Suppressor macrophage (primary cell): ENCODE measurements around the gene SOCS1.
A peak's percentile ranks its signal among the peaks of the same experiment; 100 is the strongest.

ENCODE experiments used
- DNase-seq, 4 experiments: peaks; one replicate each; pipeline ENCODE4 v3.0.0-alpha.2; 2020 to 2022

SOCS1 gene

DNA sequence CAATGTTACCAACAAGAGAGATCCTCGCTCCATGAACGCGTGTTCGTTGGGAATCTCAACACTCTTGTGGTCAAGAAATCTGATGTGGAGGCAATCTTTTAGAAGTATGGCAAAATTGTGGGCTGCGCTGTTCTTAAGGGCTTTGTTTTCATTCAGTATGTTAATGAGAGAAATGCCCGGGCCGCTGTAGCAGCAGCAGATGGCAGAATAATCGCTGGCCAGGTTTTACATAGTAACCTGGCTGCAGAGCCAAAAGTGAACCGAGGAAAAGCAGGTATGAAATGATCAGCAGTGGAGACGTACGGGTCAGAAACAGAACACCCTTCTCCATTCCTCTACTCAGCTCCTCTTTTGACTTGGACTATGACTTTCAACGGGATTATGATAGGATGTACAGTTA, 13.3 kb downstream of the SOCS1 start:
- no peak for DNase-seq

- no peak for DNase-seq
Observed at GRCh38 chr16:11241480-11242204, 14.4 kb downstream of the SOCS1 start.

DNA sequence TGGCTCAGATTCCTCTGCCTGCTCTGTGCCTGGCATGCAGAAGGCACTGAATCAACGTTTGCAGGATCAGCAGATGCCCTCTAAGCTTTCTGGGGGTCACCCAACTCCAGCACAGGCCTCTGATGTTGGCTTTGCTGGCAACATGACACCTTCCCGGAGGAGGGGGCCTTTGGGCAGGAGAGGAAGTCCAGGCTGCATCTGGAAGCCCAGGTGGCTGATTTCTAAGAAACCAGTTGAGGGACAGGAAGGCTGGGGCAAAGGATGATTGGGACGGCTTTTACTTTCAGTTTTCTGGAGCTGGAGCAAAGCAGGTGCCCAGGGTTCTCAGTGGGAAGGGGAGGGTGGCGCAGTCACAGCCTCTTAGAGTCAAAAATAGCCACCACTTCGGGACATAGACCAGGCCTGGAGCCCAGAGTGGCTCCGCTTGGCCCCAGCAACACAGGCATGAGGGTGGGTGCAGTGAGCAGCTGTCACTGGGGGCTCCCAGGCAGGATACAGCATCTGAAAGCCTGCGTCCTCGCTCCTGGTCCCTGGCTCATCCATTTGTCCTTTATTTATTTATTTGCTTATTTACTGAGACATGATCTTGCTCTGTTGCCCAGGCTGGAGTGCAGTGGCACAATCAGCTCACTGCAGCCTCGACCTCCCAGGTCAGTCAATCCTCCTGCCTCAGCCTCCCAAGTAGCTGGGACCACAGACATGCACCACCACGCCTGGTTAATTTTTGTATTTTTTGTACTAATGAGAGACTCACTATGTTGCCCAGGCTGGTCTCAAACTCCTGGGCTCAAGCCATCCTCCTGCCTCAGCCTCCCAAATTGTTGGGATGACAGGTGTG, 15.1 kb downstream of the SOCS1 start:
- no peak for DNase-seq

DNA sequence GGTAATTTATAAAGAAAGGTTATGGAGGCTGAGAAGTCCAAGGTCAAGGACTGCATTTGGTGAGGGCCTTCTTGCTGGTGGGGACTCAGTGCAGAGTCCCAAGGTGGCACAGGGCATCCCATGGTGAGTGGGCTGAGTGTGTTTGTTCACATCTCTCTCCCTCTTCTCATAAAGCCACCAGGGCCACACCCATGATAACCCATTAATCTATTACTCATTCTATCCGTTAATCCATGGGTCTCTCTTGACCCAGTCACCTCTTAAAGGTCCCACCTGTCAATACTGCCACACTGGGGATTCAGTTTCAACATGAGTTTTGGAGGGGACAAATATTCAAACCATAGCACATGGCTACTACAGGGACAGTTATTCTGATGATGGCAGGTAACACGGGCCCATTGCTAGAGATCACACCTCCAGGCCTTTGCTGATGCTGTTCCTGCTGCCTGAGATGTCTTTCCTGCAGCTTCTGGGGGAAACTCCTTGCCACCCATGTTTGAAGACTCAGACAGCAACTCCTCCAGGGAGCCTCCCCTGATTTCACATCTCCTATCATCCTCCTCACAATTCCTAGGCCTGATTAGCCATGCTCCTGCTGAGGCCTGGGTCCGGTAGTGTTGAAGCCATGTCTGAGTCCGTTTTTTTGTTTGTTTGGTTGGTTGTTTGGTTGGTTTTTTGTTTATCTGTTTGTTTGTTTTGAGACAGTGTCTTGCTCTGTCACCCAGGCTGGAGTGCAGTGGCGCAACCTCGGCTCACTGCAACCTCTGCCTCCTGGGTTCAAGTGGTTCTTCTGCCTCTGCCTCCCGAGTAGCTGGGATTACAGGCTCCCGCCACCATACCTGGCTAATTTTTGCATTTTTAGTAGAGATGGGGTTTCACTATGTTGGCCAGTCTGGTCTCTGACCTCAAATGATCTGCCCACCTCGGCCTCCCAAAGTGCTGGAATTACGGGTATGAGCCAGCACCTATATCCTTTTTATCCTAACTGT, 16.1 kb downstream of the SOCS1 start:
- DNase-seq, result no peak

DNA sequence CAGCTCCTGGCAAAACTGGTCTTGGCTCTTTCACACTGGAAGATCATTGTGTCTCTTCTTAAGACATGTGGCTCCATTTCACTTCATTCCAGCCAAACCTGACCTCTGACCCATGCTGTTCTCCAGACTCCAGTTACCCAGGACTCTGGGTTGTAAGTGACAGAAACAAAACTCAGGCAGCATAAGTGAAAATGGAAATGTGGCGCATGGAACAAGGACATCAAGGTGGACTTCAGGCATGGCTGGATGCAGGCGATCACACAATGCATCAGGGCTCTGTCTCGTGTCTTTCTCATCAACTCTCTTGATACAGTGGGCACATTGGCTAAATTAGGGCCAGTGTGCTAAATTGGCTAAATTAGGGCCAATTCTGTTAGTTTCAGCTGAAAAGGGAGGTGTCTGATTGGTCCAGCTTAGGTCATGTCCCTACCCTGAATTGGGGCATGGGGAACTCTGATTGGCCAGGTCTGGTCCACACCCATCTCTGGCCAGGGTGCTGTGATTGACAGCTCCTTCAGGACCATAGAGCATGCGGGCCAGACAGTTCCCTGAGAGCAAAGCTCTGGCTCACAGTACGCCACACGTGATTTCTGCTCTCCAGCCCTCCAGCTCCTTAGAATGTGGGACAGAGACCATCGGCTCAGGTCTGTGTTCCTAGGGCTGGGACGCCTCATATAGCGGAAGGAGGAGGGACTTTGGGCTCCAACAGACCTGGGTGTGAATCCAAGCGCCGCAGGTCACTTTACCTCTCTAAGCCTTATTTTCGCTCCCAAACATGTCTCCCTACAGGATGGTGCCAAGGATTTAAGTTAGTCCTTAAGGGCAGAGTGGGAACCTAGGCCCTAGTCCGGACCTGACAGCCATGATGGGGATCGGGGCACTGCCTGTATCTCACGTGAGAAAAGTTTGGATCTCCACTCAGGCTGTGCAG, 17.5 kb downstream of the SOCS1 start:
- no peak for DNase-seq

DNA sequence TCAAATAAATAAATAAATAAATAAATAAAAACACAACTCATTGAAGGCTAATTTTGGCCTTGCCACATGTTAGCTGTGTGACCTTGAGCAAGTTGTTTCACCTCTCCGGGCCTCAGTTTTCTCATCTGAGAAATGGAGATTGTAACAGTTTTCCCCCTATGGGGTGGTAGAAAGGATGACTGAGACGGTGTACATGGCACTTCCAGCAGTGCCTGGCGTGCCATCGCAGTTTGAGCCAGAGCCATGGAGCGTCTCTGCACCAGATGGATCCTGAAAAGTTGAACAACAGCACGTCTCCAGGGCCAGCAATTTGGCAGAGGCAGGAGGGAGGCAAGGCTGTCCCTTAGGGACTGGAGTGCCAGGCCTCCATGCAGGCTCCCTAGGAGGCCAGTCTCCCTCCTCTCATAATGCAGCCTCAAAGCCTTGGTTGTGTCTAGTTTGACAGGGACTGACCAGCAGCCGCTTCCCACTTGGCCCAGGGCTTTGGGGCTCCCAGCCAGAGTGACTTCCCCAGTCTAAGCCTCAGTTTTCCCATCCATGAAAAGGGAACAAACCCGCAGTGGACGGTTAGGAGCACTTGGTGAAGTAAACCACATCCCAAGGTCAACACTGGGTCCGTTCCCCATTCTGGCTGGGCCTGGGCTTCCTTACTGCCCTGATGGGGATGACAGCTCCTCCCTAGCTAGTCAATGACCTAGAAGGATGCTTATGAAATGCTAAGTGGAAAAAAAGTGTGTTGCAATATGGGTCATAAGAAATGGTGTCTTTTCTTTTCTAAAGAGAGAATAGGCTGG, 19.3 kb downstream of the SOCS1 start:
- DNase-seq, result peak; percentile 81 to 94 (median 90)

DNA sequence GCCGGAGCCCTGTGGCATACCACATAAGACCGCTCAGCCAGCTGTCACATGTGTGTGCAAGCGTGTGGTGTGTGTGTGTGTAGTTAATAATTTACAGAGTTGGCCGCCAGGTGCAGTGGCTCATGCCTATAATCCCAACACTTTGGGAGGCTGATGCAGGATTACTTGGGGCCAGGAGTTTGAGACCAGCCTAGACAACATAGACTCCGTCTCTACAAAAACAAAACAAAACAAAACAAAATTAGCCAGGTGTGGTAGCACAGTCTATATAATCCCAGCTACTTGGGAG, 20.4 kb downstream of the SOCS1 start:
- DNase-seq, result no peak

GRCh38 chr16:11234884-11235702, 20.9 kb downstream of the SOCS1 start:
- peak; percentile 17 to 70 (median 44) for DNase-seq

DNA sequence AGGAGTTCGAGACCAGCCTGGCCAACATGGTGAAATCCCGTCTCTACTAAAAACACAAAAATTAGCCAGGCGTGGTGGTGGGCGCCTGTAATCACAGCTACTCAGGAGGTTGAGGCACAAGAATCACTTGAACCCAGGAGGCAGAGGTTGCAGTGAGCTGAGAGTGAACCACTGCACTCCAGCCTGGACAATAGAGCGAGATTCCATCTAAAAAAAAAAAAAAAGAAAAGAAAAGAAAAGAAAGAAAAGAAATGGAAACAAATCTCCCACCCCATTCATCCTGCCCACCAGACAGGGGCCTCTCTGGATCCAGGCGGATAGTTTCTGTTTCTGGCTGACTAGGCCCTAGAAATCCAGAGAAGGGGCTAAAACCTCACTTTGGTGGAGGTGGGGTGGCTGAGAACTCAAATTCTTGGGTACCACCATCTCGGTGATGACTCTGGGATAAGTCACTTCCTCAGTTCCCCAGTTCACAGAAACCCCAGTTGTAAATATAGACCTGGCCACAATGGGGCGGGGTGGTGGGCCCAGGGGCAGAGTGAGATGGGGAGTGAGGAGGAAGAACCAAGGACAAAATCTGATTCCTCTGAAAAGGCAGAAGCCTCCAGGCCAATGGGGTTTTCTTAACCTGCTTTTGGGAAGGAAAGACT, 22.2 kb downstream of the SOCS1 start:
- DNase-seq, result peak in 1 of 4 experiments; percentile 15

DNA sequence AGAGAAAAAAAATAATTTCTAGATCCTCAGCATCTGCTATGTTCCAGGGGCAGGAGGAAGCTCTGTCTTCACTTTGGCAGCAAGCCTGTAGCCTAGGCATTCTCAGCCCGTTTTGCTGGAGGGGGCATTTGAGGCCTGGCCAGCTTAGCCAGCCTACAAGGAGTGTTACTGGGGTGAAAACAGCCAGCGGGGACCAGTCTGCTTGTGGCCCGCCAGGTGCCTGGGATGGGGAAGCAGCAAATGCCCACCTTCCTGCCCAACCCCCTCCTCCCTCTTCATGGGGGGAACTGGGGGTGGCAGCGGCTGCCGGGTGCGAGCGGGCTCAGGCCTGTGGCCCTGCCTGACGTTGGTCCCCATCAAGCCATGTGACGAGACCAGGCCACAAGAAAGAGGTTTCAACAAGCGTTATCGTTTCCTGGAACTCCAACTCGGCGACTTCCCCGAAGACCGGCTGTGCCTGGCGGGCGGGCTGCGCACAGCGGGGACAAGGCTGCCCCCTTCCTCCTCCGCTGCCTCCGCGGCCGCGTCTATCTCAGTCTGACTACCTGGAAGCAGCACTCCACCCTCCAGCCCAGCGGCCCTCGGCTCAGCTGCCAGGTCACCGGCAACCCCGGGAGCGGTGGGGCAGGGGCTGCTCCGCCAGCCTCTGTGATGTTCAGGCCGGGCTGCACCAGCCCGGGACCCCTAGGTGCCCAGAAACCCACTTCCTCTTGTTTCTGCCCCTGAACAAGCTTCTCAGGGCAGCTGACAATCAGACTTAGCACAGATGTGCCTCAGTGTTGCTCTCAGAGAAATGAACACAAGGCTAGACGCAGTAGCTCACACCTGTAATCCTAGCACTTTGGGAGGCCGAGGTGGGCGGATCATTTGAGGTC, 22.9 kb downstream of the SOCS1 start:
- peak in 3 of 4 experiments; percentile 19 to 54 (median 47) for DNase-seq

DNA sequence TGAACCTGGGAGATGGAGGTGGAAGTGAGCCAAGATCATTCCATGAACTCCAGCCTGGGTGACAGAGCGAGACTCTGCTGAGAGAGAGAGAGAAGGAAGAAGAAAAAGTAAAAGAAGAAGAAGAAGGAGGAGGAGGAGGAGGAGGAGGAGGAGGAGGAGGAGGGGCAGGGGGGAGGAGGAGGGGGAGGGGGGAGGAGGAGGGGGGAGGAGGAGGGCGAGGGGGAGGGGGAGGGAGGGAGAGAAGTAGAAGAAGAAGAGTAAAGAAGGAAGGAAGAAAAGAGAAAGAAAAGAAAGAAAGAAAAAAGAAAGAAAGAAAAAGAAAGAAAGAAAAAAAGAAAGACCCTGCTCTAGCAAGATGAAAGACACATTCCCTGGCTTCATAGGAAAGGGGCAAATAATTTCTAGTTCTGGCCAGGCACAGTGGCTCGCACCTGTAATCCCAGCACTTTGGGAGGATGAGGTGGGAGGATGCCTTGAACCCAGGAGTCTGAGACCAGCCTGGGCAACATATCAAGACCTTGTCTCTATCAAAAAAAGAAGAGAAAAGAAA, 23.6 kb downstream of the SOCS1 start:
- DNase-seq, result no peak

- no peak for DNase-seq
Observed at GRCh38 chr16:11231367-11231970, 24.5 kb downstream of the SOCS1 start.

DNA sequence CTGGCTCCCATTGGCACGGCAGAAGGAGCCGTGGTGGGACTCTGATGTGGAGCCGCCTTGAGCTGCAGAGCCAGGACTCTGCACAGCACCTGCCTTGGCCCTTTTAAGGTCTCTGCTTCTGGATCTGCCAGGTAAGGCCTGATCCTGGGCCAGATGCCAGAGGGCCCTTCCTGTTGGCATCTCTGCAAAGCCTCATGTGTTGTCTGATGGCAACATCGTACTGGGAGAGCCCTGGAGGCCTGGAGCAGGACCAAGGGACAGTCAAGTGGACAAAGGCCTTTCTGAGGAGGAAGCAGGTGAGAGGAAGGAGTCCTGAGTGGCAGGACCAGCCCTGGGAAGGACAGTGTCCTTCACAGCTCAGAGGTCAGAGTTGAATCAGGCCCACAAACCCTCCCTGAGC, 26.1 kb downstream of the SOCS1 start:
- DNase-seq, result no peak

- DNase-seq, result no peak
Observed at GRCh38 chr16:11229432-11229831, 26.6 kb downstream of the SOCS1 start.

- no peak for DNase-seq
Observed at GRCh38 chr16:11225677-11226549, 30.1 kb downstream of the SOCS1 start.

GRCh38 chr16:11224894-11225676, 30.9 kb downstream of the SOCS1 start:
- peak in 2 of 4 experiments; percentile 16 to 40 for DNase-seq
